HEK293T (cell line): ENCODE data around the gene TNIK.

Experiments used
- CTCF ChIA-PET: fragments of 350-600 bp; formaldehyde crosslinking; extraction: SDS; loops from one replicate; lab custom pipeline; 2021; ENCODE audit warnings: antibody characterized with exemption, inconsistent platforms; lab: Yijun Ruan, JAX
- POLR2A ChIA-PET: fragments of 350-600 bp; formaldehyde crosslinking; extraction: SDS; loops from one replicate; lab custom pipeline; 2020; ENCODE audit warnings: antibody characterized with exemption, inconsistent platforms; lab: Yijun Ruan, JAX
- DNase-seq: peaks from one replicate; pipeline ENCODE4 v3.0.0; 2012; ENCODE audit warnings: mixed read lengths; ENCODE audit errors: extremely low spot score
- ARNT ChIP-seq: fragments of 450-650 bp; IDR thresholded peaks from 2 replicates; pipeline ENCODE4 v1.6.1; 2017; ENCODE audit warnings: mild to moderate bottlenecking
- BHLHE40 ChIP-seq: fragments of 450-650 bp; IDR thresholded peaks from 2 replicates; pipeline ENCODE4 v1.6.1; 2016; ENCODE audit warnings: mild to moderate bottlenecking, moderate library complexity, borderline replicate concordance
- CTBP1 ChIP-seq: fragments of 450-650 bp; IDR thresholded peaks from 2 replicates; pipeline ENCODE4 v1.6.1; 2016; ENCODE audit warnings: borderline replicate concordance
- ELF4 ChIP-seq: fragments of 450-650 bp; IDR thresholded peaks from 2 replicates; pipeline ENCODE4 v1.6.1; 2017; ENCODE audit warnings: antibody characterized with exemption
- FOXA1 ChIP-seq: fragments of 450-650 bp; IDR thresholded peaks from 2 replicates; pipeline ENCODE4 v1.6.1; 2016; ENCODE audit warnings: mild to moderate bottlenecking
- FOXK2 ChIP-seq: fragments of 450-650 bp; IDR thresholded peaks from 2 replicates; pipeline ENCODE4 v1.6.1; 2016; ENCODE audit warnings: mild to moderate bottlenecking
- FOXM1 ChIP-seq: fragments of 450-650 bp; IDR thresholded peaks from 2 replicates; pipeline ENCODE4 v1.6.1; 2017; ENCODE audit warnings: mild to moderate bottlenecking, borderline replicate concordance
- HDGF ChIP-seq: fragments of 450-650 bp; IDR thresholded peaks from 2 replicates; pipeline ENCODE4 v1.6.1; 2017; ENCODE audit warnings: antibody characterized with exemption, borderline replicate concordance
- L3MBTL2 ChIP-seq: fragments of 450-650 bp; conservative IDR thresholded peaks from 2 replicates; pipeline ENCODE4 v1.6.1; 2016; ENCODE audit warnings: mild to moderate bottlenecking
- LEF1 ChIP-seq: fragments of 450-650 bp; IDR thresholded peaks from 2 replicates; pipeline ENCODE4 v1.6.1; 2017; ENCODE audit warnings: mild to moderate bottlenecking, borderline replicate concordance
- NFRKB ChIP-seq: fragments of 450-650 bp; IDR thresholded peaks from 2 replicates; pipeline ENCODE4 v1.6.1; 2016; ENCODE audit warnings: mild to moderate bottlenecking, moderate library complexity
- PKNOX1 ChIP-seq: fragments of 450-650 bp; IDR thresholded peaks from 2 replicates; pipeline ENCODE4 v1.6.1; 2016
- SP1 ChIP-seq: fragments of 450-650 bp; IDR thresholded peaks from 2 replicates; pipeline ENCODE4 v1.6.1; 2017
- SUZ12 ChIP-seq: fragments of 450-650 bp; IDR thresholded peaks from 2 replicates; pipeline ENCODE4 v1.6.1; 2016; ENCODE audit warnings: mild to moderate bottlenecking
- TARDBP ChIP-seq: fragments of 450-650 bp; IDR thresholded peaks from 2 replicates; pipeline ENCODE4 v1.6.1; 2016
- ZNF384 ChIP-seq: fragments of 450-650 bp; IDR thresholded peaks from 2 replicates; pipeline ENCODE4 v1.6.1; 2016

TNIK gene

DNA sequence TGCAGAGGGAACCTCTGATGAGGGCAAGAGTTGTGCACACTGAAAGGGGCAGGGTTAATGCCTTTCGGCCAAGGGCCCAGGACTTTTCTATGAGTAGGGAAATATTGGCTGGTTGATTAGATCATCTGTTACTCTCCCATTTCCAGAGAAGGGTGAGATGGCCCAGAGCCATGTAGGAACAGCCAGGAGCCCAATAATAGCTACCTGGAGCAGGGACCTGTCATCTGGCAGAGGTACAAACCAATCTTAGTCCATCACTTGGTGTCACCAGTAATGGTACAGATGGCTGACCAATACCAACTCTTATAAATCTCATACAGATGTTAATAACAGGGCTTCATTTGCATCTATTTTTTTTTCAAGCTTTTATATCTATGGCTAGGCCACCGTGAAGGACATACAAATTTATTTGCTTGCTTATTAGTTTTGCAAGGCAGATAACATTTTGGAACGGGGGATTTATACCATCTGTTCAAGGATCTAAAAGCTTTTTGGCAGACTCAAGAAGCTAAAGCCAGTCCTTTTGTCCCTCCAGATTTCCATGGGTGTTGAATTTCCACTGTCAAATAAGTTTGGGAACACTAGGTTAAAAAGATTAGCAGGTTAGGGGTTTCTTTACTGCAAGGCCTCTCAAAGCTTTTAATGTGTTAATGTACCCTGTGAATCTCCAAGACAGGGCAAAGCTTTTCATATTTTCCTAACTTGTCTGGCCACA lies 79.3 kb downstream of the TNIK start:
- TF ChIP-seq FOXM1: no peak
- no peak for TF ChIP-seq NFRKB
- TF ChIP-seq FOXA1: no peak
- TF ChIP-seq SUZ12: no peak
- TF ChIP-seq ZNF384: no peak
- CTCF ChIA-PET: interaction anchor here (1.1 kb wide), 1 partner anchor 361 kb away, joined by 3 read pairs; no protein-coding TSS in a partner anchor
- POLR2A ChIA-PET: no interaction called here
- DNase-seq: no peak

DNA sequence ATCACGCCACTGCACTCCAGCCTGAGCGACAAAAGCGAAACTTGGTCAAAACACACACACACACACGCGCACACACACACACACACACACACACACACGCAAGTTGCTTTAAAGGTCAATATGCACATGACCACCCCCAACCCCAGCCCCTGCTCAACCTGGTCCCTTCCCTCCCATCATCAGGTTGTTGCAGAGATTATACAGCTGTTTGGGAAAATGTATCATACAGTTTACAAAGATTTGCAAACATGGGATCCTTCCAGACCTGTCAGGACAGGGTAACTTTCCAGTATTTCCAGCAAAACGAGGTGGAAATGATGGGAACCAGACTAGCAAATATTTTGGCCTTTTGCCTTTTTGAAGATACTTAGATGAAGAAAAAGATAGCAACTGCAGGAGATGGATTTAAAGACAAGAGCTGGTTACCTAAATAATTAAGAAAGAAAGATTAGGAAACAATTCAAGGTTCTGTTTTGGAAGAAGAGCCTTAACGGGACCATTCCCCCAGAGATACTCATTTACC lies 80.2 kb downstream of the TNIK start:
- CTCF ChIA-PET: no interaction called here

DNA sequence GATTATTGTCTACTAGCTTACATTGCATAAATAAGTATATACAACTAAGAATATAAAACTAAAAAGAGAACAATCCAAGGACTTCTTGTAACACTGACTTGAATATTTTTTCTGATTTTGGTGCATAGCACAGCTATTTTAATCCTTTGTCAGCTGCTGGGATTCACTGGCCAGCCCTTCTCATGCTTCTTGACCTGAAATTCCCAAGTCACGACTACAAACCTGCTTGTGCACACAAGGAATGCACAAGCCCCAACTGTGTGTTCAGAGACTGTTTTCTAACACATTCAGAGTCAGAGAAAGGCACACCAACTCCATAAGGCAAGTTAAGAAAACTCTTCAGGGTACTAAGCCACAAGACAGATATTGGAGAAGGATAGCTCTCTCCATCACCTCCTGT lies 80.9 kb downstream of the TNIK start:
- POLR2A ChIA-PET: no interaction called here
- CTCF ChIA-PET: no interaction called here
- DNase-seq: no peak
- TF ChIP-seq LEF1: no peak
- TF ChIP-seq BHLHE40: no peak
- TF ChIP-seq ARNT: no peak
- no peak for TF ChIP-seq FOXA1
- TF ChIP-seq TARDBP: no peak
- no peak for TF ChIP-seq FOXK2

More for the DNA sequence above, 80.2 kb downstream of the TNIK start:
- TF ChIP-seq PKNOX1 (no peak), SUZ12 (no peak), ARNT (no peak), HDGF (no peak), L3MBTL2 (no peak), TARDBP (no peak), FOXA1 (no peak), SP1 (no peak), LEF1 (no peak), FOXM1 (no peak), CTBP1 (no peak), FOXK2 (no peak), BHLHE40 (no peak), ZNF384 (no peak), NFRKB (no peak), ELF4 (no peak)
- DNase-seq: no peak
- POLR2A ChIA-PET: no interaction called here

DNA sequence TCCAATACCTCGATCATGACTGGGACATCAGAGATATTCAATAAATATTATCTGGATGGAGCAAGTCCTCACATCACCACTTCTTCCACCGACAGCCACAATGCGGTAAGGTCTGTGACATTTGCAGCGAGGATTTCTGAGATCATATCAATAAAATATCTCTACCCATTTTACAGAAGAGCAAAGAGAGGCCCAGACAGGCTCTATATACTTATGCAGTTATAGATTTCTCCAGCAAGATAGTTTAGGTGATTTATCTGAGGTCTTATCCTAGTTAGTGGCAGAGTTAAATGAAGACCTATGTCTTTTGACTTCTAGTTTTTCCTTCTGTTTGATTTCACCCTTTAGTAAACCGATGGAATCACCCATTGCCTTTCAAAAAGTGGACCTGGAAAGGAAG lies 81.6 kb downstream of the TNIK start:
- TF ChIP-seq FOXA1 (no peak), NFRKB (no peak), ARNT (no peak), L3MBTL2 (no peak)
- CTCF ChIA-PET: no interaction called here
- POLR2A ChIA-PET: no interaction called here
- DNase-seq: no peak

GRCh38 chr3:171377859-171378258 lies 82.3 kb downstream of the TNIK start:
- CTCF ChIA-PET: no interaction called here
- POLR2A ChIA-PET: no interaction called here
- DNase-seq: no peak
- TF ChIP-seq FOXA1 (no peak), NFRKB (no peak), FOXK2 (no peak), SUZ12 (no peak)

DNA sequence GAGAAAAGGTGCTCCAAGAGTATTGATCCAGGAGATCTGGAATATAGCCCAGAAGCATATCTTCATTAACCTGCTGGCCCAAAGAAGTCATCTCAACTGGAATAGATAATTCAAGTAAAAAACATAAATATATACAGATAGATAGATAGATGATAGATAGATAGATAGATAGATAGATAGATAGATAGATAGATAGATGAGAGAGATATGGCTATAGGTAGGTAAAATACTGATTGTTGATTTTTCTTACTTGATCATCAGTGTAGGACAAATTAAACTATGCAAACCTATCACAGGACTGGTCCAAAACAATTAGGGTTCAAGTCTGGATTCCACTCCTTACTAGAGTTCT lies 83.6 kb downstream of the TNIK start:
- no peak for TF ChIP-seq FOXK2
- no peak for TF ChIP-seq ELF4
- no peak for TF ChIP-seq CTBP1
- TF ChIP-seq FOXM1: no peak
- DNase-seq: no peak
- ChIA-PET CTCF (no interaction called here), POLR2A (no interaction called here)

GRCh38 chr3:171375666-171376595 lies 84.3 kb downstream of the TNIK start:
- DNase-seq: no peak
- CTCF ChIA-PET: no interaction called here
- POLR2A ChIA-PET: no interaction called here
- TF ChIP-seq CTBP1 (no peak), PKNOX1 (no peak), TARDBP (no peak), SUZ12 (no peak), LEF1 (no peak), NFRKB (no peak), HDGF (no peak), FOXM1 (no peak), L3MBTL2 (no peak), ARNT (no peak), SP1 (no peak), ELF4 (no peak), FOXA1 (no peak), BHLHE40 (no peak), ZNF384 (no peak), FOXK2 (no peak)
